Panc1 (cell line): Measurements from ENCODE around the gene RNF130.

ENCODE experiments used
- CTCF ChIP-seq: fragments of 450-650 bp; IDR thresholded peaks from 2 replicates; pipeline ENCODE4 v1.5.1; 2017; ENCODE audit warnings: mild to moderate bottlenecking
- TCF7L2 ChIP-seq: IDR thresholded peaks from 2 replicates; pipeline ENCODE4 v1.6.1; 2011; ENCODE audit warnings: mild to moderate bottlenecking, low read depth, low read length, inconsistent platforms

DNA sequence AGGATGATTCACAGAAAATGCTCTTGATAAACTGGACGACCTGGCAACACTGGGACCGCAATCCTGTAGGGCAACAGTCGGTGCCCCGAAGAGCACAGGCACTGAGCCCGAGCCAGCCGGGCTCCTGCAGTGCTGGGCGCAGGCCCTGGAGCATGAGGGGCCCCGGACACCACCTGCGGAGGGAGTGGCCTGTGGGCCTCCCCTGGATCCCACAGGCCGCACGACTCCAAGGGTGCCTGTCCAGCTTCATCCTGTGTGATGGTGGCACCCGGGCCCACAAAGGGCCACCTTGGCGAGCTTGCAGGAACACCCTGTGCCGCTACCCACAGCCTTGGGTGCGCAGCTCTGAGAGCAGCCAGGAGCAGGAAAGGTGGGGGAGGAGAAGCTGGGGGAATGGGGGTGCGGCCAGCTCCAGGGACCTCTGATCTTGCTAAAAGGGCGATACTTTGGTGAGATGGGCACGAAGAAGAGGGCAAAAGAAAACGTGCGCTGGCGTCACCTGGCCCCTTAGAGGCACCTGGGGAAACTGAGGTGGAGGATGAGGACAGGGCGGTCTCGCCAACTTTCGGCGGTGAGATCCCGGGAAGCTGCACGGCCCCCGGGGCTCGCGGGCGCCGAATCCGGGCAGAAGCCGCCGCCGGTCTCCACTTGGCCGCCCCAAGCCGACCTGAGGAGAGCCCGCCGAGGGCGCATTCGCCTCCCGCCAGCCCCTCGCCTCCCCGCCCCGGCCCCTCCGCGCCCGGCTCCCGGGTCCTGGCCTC lies 164.6 kb downstream of the RNF130 start:
- TF ChIP-seq CTCF: no peak
- TF ChIP-seq TCF7L2: no peak
